ENCODE measurements around the gene CCNQ. TPM values are rescaled to one million over a fixed set of nuclear protein-coding genes. Genes with fewer than 3 reads are reported as not detected.

Gene CCNQ
- total and polyA plus RNA-seq, 2 experiments from 2014 or later: 34.5 to 45.5 TPM

DNA sequence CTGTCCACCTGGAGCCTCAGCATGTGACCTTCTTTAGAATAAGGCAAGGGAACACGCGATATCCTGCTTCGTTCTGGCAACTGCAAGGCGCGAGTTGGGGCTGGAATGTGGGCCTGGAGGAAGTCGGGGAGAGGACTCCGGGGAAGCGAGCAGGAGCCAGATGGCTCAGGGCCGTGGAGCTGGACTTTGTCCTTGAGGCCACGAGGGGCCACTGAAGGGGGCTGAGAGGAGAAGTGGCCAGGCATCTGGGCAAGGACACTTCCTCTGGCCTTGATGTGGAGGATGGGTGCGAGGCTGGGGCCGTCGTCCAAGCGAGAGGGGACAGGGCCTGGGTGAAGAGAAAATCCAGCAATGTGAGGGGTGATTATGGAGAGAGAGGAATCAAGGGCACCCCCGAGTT, 35.9 kb upstream of the CCNQ start:
- Histone ChIP-seq H3K27me3 (replicated peaks; ENCODE audit: insufficient read depth) (no peaks in the 10 kb centered on the region), H3F3A (ENCODE audit: insufficient read depth) (no peaks in the 10 kb centered on the region), H3K79me2 (ENCODE audit: insufficient read depth) (no peaks in the 10 kb centered on the region), H4K20me1 (ENCODE audit: insufficient read depth) (no peaks in the 10 kb centered on the region), H3K9me2 (ENCODE audit: insufficient read depth) (no peaks in the 10 kb centered on the region), H3K9me3 (ENCODE audit: low read depth) (no peaks in the 10 kb centered on the region), H3K4me1 (ENCODE audit: insufficient read depth) (no peaks in the 10 kb centered on the region), H3K4me2 (ENCODE audit: unreplicated experiment) (no peak overlapping the region), H3K27ac (no peak overlapping the region), H3K4me3 (no peak overlapping the region), H2AFZ (no peak overlapping the region), H3K9ac (no peak overlapping the region), H3K36me3 (ENCODE audit: low read depth) (no peaks in the 10 kb centered on the region)
- in situ Hi-C loops (cut with MboI): no loop called here
- 51 to 52% methylated on average over 15 of the region's 15 CpGs for WGBS, 2 experiments (ENCODE audit: low coverage in 1 of 2, low lambda C conversion rate in 2 of 2, missing lambda C conversion rate in 2 of 2)
- no peak for TF ChIP-seq EZH2phosphoT487 (IDR thresholded peaks at IDR 0.05; ENCODE audit: insufficient read depth, low read depth)
- TF ChIP-seq EZH2 (IDR thresholded peaks at IDR 0.05; ENCODE audit: insufficient read depth, poor library complexity, severe bottlenecking): no peak
- no peak for DNase-seq

DNA sequence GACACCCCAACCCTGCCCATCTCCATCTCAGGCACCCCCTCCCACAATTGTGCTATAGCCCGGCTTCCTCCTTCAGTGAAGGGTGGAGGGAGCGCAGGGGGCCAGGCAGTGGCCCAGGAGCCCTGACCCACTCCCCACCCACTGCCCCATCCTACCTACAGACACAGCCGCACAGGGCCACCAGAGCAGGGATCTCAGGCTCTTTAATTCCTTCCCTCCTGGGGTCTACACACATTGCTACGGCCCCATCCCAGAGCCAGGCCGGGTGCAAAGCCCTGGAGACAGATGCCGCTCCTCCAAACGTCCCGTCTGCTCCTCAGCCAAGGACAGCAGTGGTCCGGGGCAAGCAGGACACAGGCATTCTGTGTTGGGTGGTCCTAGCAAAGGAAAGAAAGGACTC, 35.3 kb upstream of the CCNQ start:
- Histone ChIP-seq H3K9me3 (ENCODE audit: low read depth) (no peaks in the 10 kb centered on the region), H3K4me3 (no peak overlapping the region), H4K20me1 (ENCODE audit: insufficient read depth) (no peaks in the 10 kb centered on the region), H3K4me1 (ENCODE audit: insufficient read depth) (no peaks in the 10 kb centered on the region), H3K9me2 (ENCODE audit: insufficient read depth) (no peaks in the 10 kb centered on the region), H3K79me2 (ENCODE audit: insufficient read depth) (no peaks in the 10 kb centered on the region), H3K36me3 (ENCODE audit: low read depth) (no peaks in the 10 kb centered on the region), H3K27ac (no peak overlapping the region), H2AFZ (no peak overlapping the region), H3K4me2 (ENCODE audit: unreplicated experiment) (no peak overlapping the region), H3F3A (ENCODE audit: insufficient read depth) (no peaks in the 10 kb centered on the region), H3K9ac (no peak overlapping the region), H3K27me3 (replicated peaks; ENCODE audit: insufficient read depth) (no peaks in the 10 kb centered on the region)
- DNase-seq: no peak
- TF ChIP-seq EZH2phosphoT487 (IDR thresholded peaks at IDR 0.05; ENCODE audit: insufficient read depth, low read depth): no peak
- TF ChIP-seq EZH2 (IDR thresholded peaks at IDR 0.05; ENCODE audit: insufficient read depth, poor library complexity, severe bottlenecking): no peak
- WGBS, 2 experiments (ENCODE audit: low coverage in 1 of 2, low lambda C conversion rate in 2 of 2, missing lambda C conversion rate in 2 of 2): 74 to 81% methylated on average over 5 to 9 of the region's 9 CpGs
- in situ Hi-C loops (cut with MboI): no loop called here

DNA sequence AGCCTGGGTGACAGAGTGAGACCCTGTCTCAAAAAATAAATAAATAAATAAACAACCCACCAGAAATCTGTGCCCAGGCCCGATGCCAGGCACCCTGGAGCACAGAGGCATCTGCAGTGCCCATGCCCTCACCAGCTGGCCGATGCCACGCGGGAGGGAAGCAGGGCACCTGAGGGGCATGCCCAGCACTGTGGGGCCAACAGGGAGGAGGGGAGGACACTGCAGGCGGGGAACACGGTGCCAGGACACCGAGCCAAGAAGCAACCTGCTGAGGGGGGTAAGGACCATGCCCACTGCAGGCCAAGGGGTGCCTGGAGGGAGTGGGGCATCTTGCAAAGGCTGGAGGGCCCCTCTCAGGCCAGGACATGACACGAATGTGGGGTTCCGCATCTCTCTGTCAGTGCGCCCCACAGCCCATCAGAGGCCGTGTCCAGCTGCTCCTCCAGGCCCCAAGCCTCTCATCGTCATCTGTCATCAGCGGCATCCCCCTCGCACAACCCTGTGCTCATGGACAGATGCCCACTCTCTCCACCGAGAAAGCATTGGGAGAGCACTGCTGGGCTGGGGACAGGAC, 34.8 kb upstream of the CCNQ start:
- Histone ChIP-seq H3F3A (ENCODE audit: insufficient read depth) (no peaks in the 10 kb centered on the region), H4K20me1 (ENCODE audit: insufficient read depth) (no peaks in the 10 kb centered on the region), H3K9me2 (ENCODE audit: insufficient read depth) (no peaks in the 10 kb centered on the region), H3K4me1 (ENCODE audit: insufficient read depth) (no peaks in the 10 kb centered on the region), H3K9ac (no peak overlapping the region), H3K79me2 (ENCODE audit: insufficient read depth) (no peaks in the 10 kb centered on the region), H3K4me2 (ENCODE audit: unreplicated experiment) (no peak overlapping the region), H3K27me3 (replicated peaks; ENCODE audit: insufficient read depth) (no peaks in the 10 kb centered on the region), H3K4me3 (no peak overlapping the region), H2AFZ (no peak overlapping the region), H3K9me3 (ENCODE audit: low read depth) (no peaks in the 10 kb centered on the region), H3K36me3 (ENCODE audit: low read depth) (no peaks in the 10 kb centered on the region), H3K27ac (no peak overlapping the region)
- DNase-seq: no peak
- in situ Hi-C loops (cut with MboI): no loop called here
- TF ChIP-seq EZH2phosphoT487 (IDR thresholded peaks at IDR 0.05; ENCODE audit: insufficient read depth, low read depth) (no peak), EZH2 (IDR thresholded peaks at IDR 0.05; ENCODE audit: insufficient read depth, poor library complexity, severe bottlenecking) (no peak)
- 50 to 59% methylated on average over 2 to 11 of the region's 15 CpGs for WGBS, 2 experiments (ENCODE audit: low coverage in 1 of 2, low lambda C conversion rate in 2 of 2, missing lambda C conversion rate in 2 of 2)

DNA sequence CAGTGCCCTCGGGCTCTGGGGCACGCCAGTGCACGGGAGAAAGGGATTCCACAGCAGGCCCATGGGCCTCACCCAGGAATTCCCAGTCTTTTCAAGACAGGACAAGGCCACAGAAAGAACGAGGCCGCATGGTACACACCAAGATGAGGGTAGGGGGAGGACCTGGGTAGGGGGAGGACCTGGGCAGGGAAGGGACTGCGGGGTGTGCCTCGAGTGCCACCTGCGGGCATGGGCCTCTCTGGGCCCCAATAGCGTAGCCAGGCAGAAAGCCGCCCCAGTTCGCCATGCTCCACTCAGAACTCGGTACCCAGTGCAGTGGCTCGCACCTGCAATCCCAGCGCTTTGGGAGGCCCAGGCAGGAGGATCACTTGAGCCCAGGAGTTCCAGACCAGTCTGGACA, 34.1 kb upstream of the CCNQ start:
- H3F3A ChIP-seq (ENCODE audit: insufficient read depth): no peaks in the 10 kb centered on the region
- H4K20me1 ChIP-seq (ENCODE audit: insufficient read depth): no peaks in the 10 kb centered on the region
- H2AFZ ChIP-seq: no peak overlapping the region
- no peaks in the 10 kb centered on the region for H3K9me2 ChIP-seq (ENCODE audit: insufficient read depth)
- no peak overlapping the region for H3K4me3 ChIP-seq
- no peak overlapping the region for H3K9ac ChIP-seq
- TF ChIP-seq EZH2phosphoT487 (IDR thresholded peaks at IDR 0.05; ENCODE audit: insufficient read depth, low read depth) (no peak), EZH2 (IDR thresholded peaks at IDR 0.05; ENCODE audit: insufficient read depth, poor library complexity, severe bottlenecking) (no peak)
- DNase-seq: no peak
- 47 to 68% methylated on average over 3 to 8 of the region's 14 CpGs for whole genome bisulfite sequencing, 2 experiments (ENCODE audit: low coverage in 1 of 2, low lambda C conversion rate in 2 of 2, missing lambda C conversion rate in 2 of 2)
- H3K9me3 ChIP-seq (ENCODE audit: low read depth): no peaks in the 10 kb centered on the region
- no peaks in the 10 kb centered on the region for H3K36me3 ChIP-seq (ENCODE audit: low read depth)
- H3K27ac ChIP-seq: no peak overlapping the region
- in situ Hi-C loops (cut with MboI): no loop called here
- H3K4me2 ChIP-seq (ENCODE audit: unreplicated experiment): no peak overlapping the region
- H3K79me2 ChIP-seq (ENCODE audit: insufficient read depth): no peaks in the 10 kb centered on the region
- H3K27me3 ChIP-seq (replicated peaks; ENCODE audit: insufficient read depth): no peaks in the 10 kb centered on the region
- no peaks in the 10 kb centered on the region for H3K4me1 ChIP-seq (ENCODE audit: insufficient read depth)

DNA sequence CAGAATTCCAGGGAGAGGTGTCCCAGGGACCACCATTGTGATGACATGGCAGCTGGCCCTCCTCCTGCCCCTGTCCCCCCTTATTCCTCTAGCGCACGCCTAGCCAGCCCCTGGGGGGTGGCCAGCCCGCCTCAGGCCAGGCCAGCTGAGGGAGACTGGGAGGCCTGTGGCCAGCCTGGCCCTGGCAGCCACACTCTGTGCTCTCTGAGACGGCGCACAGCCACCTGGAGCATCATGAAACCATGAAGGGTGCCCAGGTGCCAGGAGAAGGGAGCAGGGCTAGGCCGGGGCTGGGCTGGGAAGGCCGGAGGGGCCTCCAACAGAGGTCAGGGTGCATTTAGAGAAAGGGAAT, 33.6 kb upstream of the CCNQ start:
- DNase-seq: no peak
- in situ Hi-C loops (cut with MboI): no loop called here
- Histone ChIP-seq H3K36me3 (ENCODE audit: low read depth) (no peaks in the 10 kb centered on the region), H3K4me2 (ENCODE audit: unreplicated experiment) (no peak overlapping the region), H2AFZ (no peak overlapping the region), H3K27ac (no peak overlapping the region), H4K20me1 (ENCODE audit: insufficient read depth) (no peaks in the 10 kb centered on the region), H3K27me3 (replicated peaks; ENCODE audit: insufficient read depth) (no peaks in the 10 kb centered on the region), H3K4me3 (no peak overlapping the region), H3K4me1 (ENCODE audit: insufficient read depth) (no peaks in the 10 kb centered on the region), H3K79me2 (ENCODE audit: insufficient read depth) (no peaks in the 10 kb centered on the region), H3F3A (ENCODE audit: insufficient read depth) (no peaks in the 10 kb centered on the region), H3K9me2 (ENCODE audit: insufficient read depth) (no peaks in the 10 kb centered on the region), H3K9me3 (ENCODE audit: low read depth) (no peaks in the 10 kb centered on the region), H3K9ac (no peak overlapping the region)
- TF ChIP-seq EZH2phosphoT487 (IDR thresholded peaks at IDR 0.05; ENCODE audit: insufficient read depth, low read depth): no peak
- TF ChIP-seq EZH2 (IDR thresholded peaks at IDR 0.05; ENCODE audit: insufficient read depth, poor library complexity, severe bottlenecking): no peak
- WGBS, 2 experiments (ENCODE audit: low coverage in 1 of 2, low lambda C conversion rate in 2 of 2, missing lambda C conversion rate in 2 of 2): 33 to 39% methylated on average over 2 to 6 of the region's 7 CpGs
